ENCODE data around the gene TM9SF4. TPM values are rescaled to one million over a fixed set of nuclear protein-coding genes. Genes with fewer than 3 reads are reported as not detected.
A peak's percentile ranks its signal among the peaks of the same experiment; 100 is the strongest.

Gene TM9SF4
- total RNA-seq, 2 experiments from 2014 or later, result 22.4 to 24.5 TPM

GRCh38 chr20:32111753-32112152 is 2.2 kb downstream of the TM9SF4 start:
- Histone ChIP-seq H3K27ac (ENCODE audit: low read depth in 1 of 2, low read length in 2 of 2) (no peak overlapping the region), H3K27me3 (ENCODE audit: control insufficient read depth in 1 of 2, insufficient read depth in 2 of 2, low read length in 2 of 2) (no peaks in the 10 kb centered on the region), H3K9me3 (ENCODE audit: control insufficient read depth in 1 of 2, insufficient read depth in 1 of 2, low read length in 2 of 2) (no peaks in the 10 kb centered on the region), H3K4me3 (ENCODE audit: low read length) (no peak overlapping the region), H3K4me1 (ENCODE audit: insufficient read depth, low read length) (peaks cover 29% of the 10 kb centered on the region), H3K36me3 (ENCODE audit: insufficient read depth, low read length) (peaks cover 7% of the 10 kb centered on the region)
- DNase-seq (no peak), ATAC-seq (ENCODE audit: poor library complexity) (no peak)
- H3K4me3 Mint-ChIP-seq, result peak overlapping the region; percentile 92
- H3K4me1 Mint-ChIP-seq (ENCODE audit: low read depth), result peaks cover 57% of the 10 kb centered on the region
- no peak for TF ChIP-seq CTCF (IDR thresholded peaks at IDR 0.05)
- ChIA-PET CTCF (no interaction called here), POLR2A (no interaction called here)
- intact Hi-C loops (cut with DNase I, micrococcal nuclease), result loop anchor here in 1 of 2 experiments (10.0 kb wide), 1 partner anchor 1703 kb away; the partner anchor contains the start of gene CHMP4B
- no peaks in the 10 kb centered on the region for H3K27me3 Mint-ChIP-seq
- H3K36me3 Mint-ChIP-seq (ENCODE audit: low read depth), result peaks cover 22% of the 10 kb centered on the region
- H3K27ac Mint-ChIP-seq, result peak overlapping the region; percentile 93
- no peaks in the 10 kb centered on the region for H3K9me3 Mint-ChIP-seq

- POLR2A ChIA-PET, result no interaction called here
Measured at GRCh38 chr20:32112841-32113240, 3.3 kb downstream of the TM9SF4 start.

GRCh38 chr20:32113591-32114260 is 4.2 kb downstream of the TM9SF4 start:
- intact Hi-C loops (cut with DNase I, micrococcal nuclease), result loop anchor here in 1 of 2 experiments (10.0 kb wide), 1 partner anchor 1701 kb away; the partner anchor contains the start of gene CHMP4B
- peaks cover 39% of the 10 kb centered on the region for H3K4me1 ChIP-seq (ENCODE audit: insufficient read depth, low read length)
- Mint-ChIP-seq H3K36me3 (ENCODE audit: low read depth) (peaks cover 22% of the 10 kb centered on the region), H3K9me3 (no peaks in the 10 kb centered on the region), H3K4me3 (peak overlapping the region; percentile 65), H3K27me3 (no peaks in the 10 kb centered on the region), H3K4me1 (ENCODE audit: low read depth) (peaks cover 69% of the 10 kb centered on the region), H3K27ac (peak overlapping the region; percentile 36)
- no peaks in the 10 kb centered on the region for H3K27me3 ChIP-seq (ENCODE audit: control insufficient read depth in 1 of 2, insufficient read depth in 2 of 2, low read length in 2 of 2)
- DNase-seq (no peak), ATAC-seq (ENCODE audit: poor library complexity) (no peak)
- H3K27ac ChIP-seq (ENCODE audit: low read depth in 1 of 2, low read length in 2 of 2), result no peak overlapping the region
- ChIA-PET POLR2A (no interaction called here), CTCF (no interaction called here)
- H3K36me3 ChIP-seq (ENCODE audit: insufficient read depth, low read length), result peaks cover 7% of the 10 kb centered on the region
- no peaks in the 10 kb centered on the region for H3K9me3 ChIP-seq (ENCODE audit: control insufficient read depth in 1 of 2, insufficient read depth in 1 of 2, low read length in 2 of 2)
- no peak overlapping the region for H3K4me3 ChIP-seq (ENCODE audit: low read length)
- no peak for TF ChIP-seq CTCF (IDR thresholded peaks at IDR 0.05)

More at GRCh38 chr20:32112841-32113240, 3.3 kb downstream of the TM9SF4 start:
- peak overlapping the region; percentile 65 for H3K4me3 Mint-ChIP-seq
- no peak for ATAC-seq (ENCODE audit: poor library complexity)
- CTCF ChIA-PET, result no interaction called here
- peaks cover 66% of the 10 kb centered on the region for H3K4me1 Mint-ChIP-seq (ENCODE audit: low read depth)
- no peaks in the 10 kb centered on the region for H3K27me3 ChIP-seq (ENCODE audit: control insufficient read depth in 1 of 2, insufficient read depth in 2 of 2, low read length in 2 of 2)
- peak in 3 of 14 experiments; percentile 35 to 75 (median 68) for DNase-seq
- no peaks in the 10 kb centered on the region for H3K9me3 ChIP-seq (ENCODE audit: control insufficient read depth in 1 of 2, insufficient read depth in 1 of 2, low read length in 2 of 2)
- peaks cover 7% of the 10 kb centered on the region for H3K36me3 ChIP-seq (ENCODE audit: insufficient read depth, low read length)
- intact Hi-C loops (cut with DNase I, micrococcal nuclease), result loop anchor here in 1 of 2 experiments (10.0 kb wide), 1 partner anchor 1702 kb away; the partner anchor contains the start of gene CHMP4B
- no peak overlapping the region for H3K27ac ChIP-seq (ENCODE audit: low read depth in 1 of 2, low read length in 2 of 2)
- TF ChIP-seq CTCF (IDR thresholded peaks at IDR 0.05), result no peak
- H3K27ac Mint-ChIP-seq, result peak overlapping the region; percentile 36
- peaks cover 22% of the 10 kb centered on the region for H3K36me3 Mint-ChIP-seq (ENCODE audit: low read depth)
- no peaks in the 10 kb centered on the region for H3K9me3 Mint-ChIP-seq
- no peaks in the 10 kb centered on the region for H3K27me3 Mint-ChIP-seq
- H3K4me1 ChIP-seq (ENCODE audit: insufficient read depth, low read length), result peaks cover 39% of the 10 kb centered on the region
- no peak overlapping the region for H3K4me3 ChIP-seq (ENCODE audit: low read length)

All from CD4-positive, alpha-beta T cell (primary cell).